ENCODE measurements around the gene HS3ST5.

- TF ChIP-seq CTCF (conservative IDR thresholded peaks at IDR 0.05 in 1 of 2, IDR thresholded peaks at IDR 0.05 in 1 of 2; ENCODE audit: low read depth in 1 of 2, low read length in 2 of 2) (no peak), EZH2 (IDR thresholded peaks at IDR 0.05; ENCODE audit: low read length, missing control alignments) (no peak)
Measured at GRCh38 chr6:114153448-114153847, 189.4 kb downstream of the HS3ST5 start.

Measured in fibroblast of lung (primary cell).